Adrenal gland (tissue), 5 donors: ENCODE measurements around the gene FAH.

ENCODE experiments used
- POLR2A ChIP-seq, 2 donors: fragments of 450-650 bp; IDR thresholded peaks; one replicate each; pipeline ENCODE4 v1.6.1; 2017; ENCODE audit warnings: antibody characterized with exemption in 2 of 2, mild to moderate bottlenecking in 2 of 2, moderate library complexity in 1 of 2
- TF ChIP-seq, protein P1 (sequence below), 6 experiments: fragments of 450-650 bp in 4 of 6; fragments of 200-600 bp in 2 of 6; sonication (generic) in 1 of 6; IDR thresholded peaks; 1 replicate in 5 of 6; 2 replicates in 1 of 6; pipeline versions ENCODE4 v1.5.1 to v1.8.0; 2016 to 2021; ENCODE audit warnings: antibody characterized with exemption in 6 of 6, mild to moderate bottlenecking in 2 of 6, moderate library complexity in 1 of 6
- donor health status: DM: no; HTN: no; CAD: no.

DNA sequence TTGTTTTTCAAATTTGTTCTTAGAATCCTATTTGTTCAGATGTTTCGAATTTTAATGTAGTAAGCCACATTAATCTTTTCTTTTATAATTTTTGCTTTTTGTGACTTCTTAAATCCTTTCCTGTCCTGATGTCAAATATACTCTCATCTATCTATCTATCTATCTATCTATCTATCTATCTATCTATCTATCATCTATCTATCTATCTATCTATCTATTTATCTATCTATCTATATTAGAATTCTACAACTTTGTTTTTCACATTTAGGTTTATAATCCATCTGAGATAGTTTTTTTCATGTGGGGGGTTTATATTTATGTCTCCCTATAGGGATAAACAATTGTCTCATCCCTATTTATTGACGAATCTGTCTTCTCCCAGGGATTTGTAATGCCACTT lies 67.2 kb downstream of the FAH start:
- TF ChIP-seq, protein P1, sequence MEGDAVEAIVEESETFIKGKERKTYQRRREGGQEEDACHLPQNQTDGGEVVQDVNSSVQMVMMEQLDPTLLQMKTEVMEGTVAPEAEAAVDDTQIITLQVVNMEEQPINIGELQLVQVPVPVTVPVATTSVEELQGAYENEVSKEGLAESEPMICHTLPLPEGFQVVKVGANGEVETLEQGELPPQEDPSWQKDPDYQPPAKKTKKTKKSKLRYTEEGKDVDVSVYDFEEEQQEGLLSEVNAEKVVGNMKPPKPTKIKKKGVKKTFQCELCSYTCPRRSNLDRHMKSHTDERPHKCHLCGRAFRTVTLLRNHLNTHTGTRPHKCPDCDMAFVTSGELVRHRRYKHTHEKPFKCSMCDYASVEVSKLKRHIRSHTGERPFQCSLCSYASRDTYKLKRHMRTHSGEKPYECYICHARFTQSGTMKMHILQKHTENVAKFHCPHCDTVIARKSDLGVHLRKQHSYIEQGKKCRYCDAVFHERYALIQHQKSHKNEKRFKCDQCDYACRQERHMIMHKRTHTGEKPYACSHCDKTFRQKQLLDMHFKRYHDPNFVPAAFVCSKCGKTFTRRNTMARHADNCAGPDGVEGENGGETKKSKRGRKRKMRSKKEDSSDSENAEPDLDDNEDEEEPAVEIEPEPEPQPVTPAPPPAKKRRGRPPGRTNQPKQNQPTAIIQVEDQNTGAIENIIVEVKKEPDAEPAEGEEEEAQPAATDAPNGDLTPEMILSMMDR (IDR thresholded peaks at IDR 0.05) = no peak
- no peak for TF ChIP-seq POLR2A (IDR thresholded peaks at IDR 0.05)
